NOMO-1 treated with DMSO at 0.1 percent for 48 hours (cell line): ENCODE measurements around the gene DCHS2.

Source experiments
- DNase-seq: peaks from one replicate; lab custom pipeline; 2025; ENCODE audit not compliant: unreplicated experiment; lab: John Stamatoyannopoulos, UW

The DCHS2 gene

DNA sequence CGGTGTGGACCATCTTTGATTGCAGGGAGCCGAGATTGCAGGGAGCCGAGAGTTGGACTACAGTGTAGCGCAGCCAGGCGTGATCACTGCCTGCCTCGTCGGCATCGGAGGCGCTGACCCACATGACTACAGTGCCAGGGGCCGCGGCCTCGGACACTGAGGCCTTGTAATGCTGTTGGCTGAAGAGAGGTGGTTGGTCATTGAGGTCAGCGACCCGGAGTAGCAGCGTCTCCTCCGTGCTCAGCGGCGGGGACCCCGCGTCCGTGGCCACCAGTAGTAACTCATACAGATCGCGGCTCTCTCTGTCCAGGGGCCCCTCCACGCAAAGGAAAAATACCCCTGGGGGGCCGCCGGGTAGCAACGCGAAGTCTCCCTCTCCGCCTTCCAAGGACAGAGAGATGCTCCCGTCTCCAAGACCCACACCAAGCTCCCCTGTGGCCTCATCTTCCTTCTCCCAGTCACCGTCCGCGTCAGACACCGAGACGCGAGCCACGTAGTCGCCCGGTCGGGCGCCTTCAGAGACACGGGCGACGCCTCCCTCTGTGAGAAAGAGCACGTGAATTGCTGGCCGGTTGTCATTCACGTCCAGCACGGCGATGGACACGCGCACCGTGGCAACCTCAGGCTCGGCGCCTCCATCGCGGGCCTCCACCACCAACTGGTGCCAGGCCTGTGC lies 1.9 kb downstream of the DCHS2 start:
- no peak for DNase-seq

DNA sequence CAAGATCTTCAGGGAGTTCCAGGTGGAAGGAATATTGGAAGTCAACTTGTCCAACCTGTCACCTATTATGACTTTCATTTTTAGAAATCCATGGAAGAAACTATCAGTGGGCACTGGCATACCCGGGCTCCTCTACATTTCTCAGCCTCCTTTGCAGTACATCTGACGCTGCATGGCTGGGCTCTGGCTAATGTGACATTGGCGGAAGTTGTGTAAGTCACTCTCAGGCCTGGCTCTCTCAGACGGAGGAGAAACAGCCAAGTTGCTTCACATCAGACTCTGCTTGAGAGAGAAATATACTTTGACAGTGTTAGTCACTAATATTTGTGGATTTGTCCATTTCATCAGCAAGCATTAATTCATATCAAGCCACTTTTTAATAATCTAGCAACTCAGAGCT lies 4.5 kb downstream of the DCHS2 start:
- DNase-seq: peak; percentile 59

DNA sequence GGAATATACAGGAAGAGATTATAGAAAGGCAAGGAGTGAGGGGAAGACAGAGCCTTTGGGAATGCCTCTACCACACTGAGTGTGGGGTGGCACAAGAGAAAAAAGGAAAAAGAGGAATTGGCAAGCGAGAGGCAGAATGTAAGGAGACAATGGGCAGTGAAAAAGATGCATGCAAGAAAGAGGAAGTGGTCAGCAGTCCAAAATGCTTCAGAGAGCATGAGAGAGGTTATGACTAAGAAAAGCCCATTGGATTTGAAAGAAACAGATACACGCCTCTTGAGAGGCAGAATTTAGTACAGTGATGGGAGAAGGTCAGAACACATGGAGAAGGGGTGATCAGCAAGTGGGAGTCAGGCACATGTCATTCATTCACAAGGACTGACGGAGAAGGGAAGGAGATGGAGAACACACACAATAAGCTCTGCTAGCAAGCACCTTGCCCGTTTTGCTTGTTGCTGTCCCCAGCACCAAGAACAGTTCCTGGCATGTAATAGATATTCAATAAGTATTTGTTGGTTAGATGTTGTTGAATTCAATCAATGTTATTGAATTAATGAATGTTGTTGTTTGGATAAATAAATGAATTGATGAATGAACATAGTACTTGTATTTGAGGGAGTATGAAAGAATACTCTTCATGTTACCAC lies 6.3 kb downstream of the DCHS2 start:
- peak; percentile 87 for DNase-seq

GRCh38 chr4:154478547-154478946 lies 13.1 kb downstream of the DCHS2 start:
- no peak for DNase-seq

- DNase-seq: no peak
These were observed 13.5 kb downstream of the DCHS2 start for GRCh38 chr4:154478128-154478527.

DNA sequence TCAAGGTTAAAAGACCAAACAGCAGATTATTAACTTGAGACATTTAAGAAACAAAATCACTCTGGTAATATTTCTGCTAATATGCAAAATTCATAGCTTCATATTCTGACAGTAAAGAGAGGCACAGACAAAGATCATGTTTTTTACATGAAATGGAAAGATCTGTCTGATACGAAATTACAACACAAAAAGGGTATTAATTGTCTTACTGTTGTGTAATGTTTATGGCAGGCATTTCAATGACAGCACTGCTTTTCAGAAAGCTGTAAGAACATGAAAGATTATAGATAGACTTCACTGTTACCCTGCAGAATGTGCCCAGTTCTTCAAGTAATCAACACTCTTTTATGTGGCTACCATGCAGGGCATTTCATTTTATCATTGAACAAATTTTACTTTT lies 15.4 kb downstream of the DCHS2 start:
- DNase-seq: no peak

- DNase-seq: no peak
These were observed 15.8 kb downstream of the DCHS2 start for GRCh38 chr4:154475820-154476219.

DNA sequence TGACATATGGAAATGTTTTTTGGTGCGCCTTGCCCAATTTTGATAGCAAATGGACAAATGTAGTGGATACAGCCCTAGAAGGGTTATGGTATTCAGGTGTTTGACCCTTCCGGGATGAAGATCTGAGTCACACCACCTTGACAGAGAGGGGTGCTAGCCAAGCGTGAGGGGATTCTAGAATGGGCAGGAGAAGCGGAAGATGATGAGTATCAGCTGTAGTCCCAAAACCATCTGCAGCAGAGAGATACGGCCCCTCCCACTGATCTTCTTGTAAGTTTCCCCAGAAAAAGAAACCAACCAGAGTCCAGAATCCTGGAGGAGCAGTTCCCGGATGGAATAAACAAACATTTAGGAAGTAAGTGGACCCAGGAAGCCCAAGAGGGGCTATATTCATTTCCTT lies 18.1 kb downstream of the DCHS2 start:
- DNase-seq: no peak

- DNase-seq: no peak
These were observed 18.7 kb downstream of the DCHS2 start for GRCh38 chr4:154472858-154473257.

DNA sequence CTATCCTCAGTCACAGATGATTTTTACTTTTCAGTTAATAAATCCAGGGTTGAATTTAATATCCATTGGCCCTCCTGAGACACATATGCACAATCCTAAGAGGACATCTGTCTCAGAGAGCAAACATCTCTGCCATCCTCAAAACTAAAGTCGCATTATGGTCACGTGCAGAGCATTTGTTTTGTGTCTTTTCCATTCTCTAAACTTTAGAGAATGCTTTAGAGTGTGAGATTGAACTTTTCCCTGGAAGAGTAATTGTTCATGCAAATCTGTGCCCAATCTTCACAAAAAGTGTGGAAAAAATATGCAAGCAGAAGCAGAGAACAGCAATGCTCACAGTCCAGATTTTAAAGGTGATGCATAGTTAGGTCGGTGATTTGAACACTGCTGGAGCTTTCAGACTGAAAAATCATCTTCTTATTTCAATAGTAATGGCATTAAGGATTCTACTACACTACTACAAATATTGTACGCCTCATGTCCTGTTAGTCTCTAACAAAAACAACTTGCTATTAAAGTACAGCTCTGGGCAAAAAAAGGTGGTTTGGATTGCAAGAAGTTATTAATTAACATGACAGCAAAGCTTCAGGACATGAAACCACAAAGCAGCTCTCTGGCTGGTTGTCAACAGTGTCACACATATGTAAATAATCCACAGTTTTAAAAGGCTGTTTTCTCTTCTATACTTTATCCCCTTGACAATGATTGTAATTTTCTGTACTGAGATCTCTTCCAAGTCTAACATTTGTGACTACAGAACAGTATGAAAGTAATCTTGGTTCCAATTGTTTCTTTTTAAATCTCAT lies 19.9 kb downstream of the DCHS2 start:
- DNase-seq: peak; percentile 8

- DNase-seq: no peak
These were observed 20.6 kb downstream of the DCHS2 start for GRCh38 chr4:154471032-154471431.

GRCh38 chr4:154467886-154468285 lies 23.7 kb downstream of the DCHS2 start:
- DNase-seq: no peak

DNA sequence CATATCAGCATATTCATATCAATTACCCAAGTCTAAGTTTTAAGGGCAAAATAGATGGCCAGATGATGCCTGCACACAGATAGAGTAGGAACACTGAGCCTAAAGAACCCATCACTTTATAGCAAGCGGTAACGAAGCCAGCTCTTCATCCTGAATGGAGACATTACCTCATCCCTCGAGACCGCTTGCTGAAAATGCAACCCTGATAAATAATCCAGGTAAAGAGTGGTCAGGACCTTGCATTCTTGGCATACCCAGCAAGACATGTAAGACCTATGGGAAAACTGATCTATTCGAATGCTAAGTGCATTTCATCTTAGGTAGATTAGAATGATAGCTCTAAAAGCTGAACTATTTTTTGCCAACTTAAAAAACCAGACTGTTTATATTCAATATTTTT lies 25.3 kb downstream of the DCHS2 start:
- DNase-seq: no peak

- no peak for DNase-seq
These were observed 26.5 kb downstream of the DCHS2 start for GRCh38 chr4:154465085-154465484.

DNA sequence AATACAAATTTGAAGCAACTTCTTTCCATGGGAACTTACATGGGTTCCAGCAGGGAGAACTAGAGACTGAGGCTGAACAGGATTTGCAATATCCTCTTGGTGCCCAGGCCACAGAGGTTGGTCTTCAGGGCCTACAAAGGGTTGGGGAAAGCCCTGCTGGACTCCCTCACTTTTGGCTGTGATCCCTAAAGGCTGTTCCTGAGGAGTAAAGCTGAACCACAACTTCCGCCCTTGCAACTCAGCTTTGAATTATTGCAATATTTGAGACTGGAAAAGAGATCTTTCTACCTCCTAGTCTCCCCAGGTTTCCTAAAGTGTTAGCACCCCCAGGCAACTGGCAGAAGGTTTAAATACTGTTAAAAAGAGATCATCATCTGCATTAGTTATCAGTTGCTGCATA lies 26.9 kb downstream of the DCHS2 start:
- DNase-seq: no peak

GRCh38 chr4:154462081-154462810 lies 29.4 kb downstream of the DCHS2 start:
- DNase-seq: no peak

GRCh38 chr4:154457471-154457870 lies 34.1 kb downstream of the DCHS2 start:
- DNase-seq: no peak

GRCh38 chr4:154456889-154457288 lies 34.7 kb downstream of the DCHS2 start:
- DNase-seq: no peak

- no peak for DNase-seq
These were observed 35.4 kb downstream of the DCHS2 start for GRCh38 chr4:154456240-154456639.

- DNase-seq: no peak
These were observed 36.5 kb downstream of the DCHS2 start for GRCh38 chr4:154455111-154455510.

GRCh38 chr4:154454710-154455109 lies 36.9 kb downstream of the DCHS2 start:
- DNase-seq: no peak
